Measurements from ENCODE around the gene NACC1.

The NACC1 gene

GRCh38 chr19:13089139-13089856, 28.8 kb upstream of the NACC1 start:
- no peak for DNase-seq

- no peak for DNase-seq
These were observed 28.1 kb upstream of the NACC1 start for GRCh38 chr19:13089857-13090507.

- DNase-seq: no peak
These were observed 27.4 kb upstream of the NACC1 start for GRCh38 chr19:13090511-13091231.

DNA sequence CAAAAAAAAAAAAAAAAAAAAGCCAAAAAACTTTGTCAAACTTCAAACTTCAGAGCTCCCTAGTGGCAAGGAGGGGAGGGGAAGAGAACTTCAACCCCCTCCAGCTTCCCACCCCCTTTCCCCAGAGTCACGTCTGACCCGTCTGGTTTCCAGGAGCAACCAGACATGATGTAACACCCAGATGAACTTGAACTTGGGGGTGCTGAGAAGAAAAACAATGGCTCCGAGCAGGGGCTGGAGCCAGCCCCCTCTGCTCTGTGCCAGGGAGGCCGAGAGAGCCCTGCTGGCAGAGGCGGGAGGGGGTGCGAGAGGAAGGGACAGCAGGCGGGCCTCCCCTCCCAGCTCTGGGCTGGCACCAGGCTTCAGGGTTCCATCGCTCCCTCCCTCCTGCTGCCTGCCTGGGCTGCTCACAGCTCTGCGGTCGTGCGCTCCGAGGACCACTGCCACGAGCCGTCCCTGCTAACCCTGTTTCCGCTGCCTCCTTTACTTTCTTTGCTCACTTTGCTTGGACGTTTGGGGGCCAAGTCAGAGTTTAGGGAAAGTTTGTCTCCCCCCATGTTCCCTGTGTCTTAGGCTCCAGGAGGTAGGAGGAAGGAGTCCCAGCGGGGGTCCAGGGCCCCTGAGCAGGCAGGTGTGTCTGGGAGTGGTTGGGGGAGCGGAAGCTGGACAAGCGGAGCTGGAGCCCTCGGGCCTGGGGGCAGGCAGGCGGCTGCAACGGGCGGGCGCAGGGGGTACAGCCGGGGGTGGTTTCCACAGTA, 26.5 kb upstream of the NACC1 start:
- no peak for DNase-seq

DNA sequence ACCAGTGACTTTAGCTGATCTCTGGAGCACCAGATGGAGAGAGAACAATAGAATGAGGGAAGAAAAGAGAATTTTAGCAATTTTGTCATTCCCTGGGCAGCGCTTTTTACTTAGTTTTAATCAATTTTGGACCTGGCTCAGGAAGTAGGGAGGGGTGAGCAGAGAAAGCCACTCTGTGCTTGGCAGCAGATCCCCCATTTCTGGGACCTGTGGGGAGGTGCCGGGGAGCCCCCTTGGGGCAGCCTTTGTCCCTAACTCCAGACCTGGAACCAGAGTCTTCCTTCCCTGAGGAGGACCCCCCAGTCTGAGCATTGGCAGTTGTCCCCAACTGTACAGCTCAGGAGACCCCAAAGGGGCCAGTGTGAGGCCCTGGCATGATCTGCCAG, 25.9 kb upstream of the NACC1 start:
- no peak for DNase-seq

GRCh38 chr19:13092606-13093235, 25.3 kb upstream of the NACC1 start:
- no peak for DNase-seq

DNA sequence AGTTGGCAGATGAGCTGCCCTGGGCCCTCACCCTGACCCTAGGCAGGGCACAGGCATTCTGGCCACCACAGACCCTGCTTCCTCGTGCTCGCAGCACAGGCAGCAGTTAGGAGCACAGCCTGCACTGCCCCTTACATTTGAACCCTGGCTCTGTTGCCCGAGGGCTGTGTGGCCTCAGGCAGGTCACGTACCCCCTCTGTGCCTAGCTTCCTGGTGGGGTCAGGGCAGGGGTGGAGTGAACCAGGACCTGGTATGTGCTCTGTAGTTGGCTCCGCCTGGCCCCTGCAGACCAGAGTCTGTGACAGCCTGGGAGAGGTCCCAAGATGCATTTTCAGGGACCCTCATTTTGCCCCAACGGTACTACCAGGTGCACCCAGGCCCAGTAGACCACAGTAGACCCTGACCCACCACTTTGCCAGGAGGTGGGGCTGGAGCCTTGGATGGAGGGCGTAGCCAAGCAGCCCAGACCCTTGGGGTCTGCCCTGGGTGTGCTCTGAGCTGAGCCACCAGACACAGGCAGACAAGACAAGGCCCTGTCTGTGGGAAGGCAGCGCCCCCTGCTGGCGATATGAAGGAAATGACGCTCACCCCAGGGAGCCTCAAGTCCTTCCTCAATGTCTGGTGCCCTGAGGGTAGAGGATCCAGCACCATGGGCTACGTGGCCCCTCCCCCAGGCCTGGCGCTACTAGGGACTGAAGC, 24.5 kb upstream of the NACC1 start:
- peak; percentile 23 for DNase-seq

DNA sequence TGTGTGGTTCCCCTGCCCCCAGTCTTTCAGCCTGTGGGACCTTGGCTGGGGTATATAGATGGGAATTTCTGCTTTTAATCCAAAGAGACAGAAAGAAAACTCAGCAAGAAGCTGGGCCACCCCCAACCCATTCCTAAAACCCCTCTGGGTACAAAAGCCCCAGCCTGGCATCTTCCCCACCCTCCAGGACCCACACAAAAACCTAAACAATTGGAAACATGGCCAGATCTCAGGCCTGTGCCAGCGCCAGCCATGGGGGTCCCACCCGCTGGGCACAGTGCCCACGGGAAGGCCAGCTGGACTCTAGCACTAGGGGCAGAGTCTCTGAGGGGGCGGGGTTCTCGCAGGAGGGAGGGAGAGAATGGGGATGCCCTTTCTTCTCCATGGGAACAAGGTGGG, 24.0 kb upstream of the NACC1 start:
- DNase-seq: no peak

GRCh38 chr19:13094771-13095392, 23.2 kb upstream of the NACC1 start:
- DNase-seq: no peak

- DNase-seq: no peak
These were observed 22.7 kb upstream of the NACC1 start for GRCh38 chr19:13095393-13095784.

DNA sequence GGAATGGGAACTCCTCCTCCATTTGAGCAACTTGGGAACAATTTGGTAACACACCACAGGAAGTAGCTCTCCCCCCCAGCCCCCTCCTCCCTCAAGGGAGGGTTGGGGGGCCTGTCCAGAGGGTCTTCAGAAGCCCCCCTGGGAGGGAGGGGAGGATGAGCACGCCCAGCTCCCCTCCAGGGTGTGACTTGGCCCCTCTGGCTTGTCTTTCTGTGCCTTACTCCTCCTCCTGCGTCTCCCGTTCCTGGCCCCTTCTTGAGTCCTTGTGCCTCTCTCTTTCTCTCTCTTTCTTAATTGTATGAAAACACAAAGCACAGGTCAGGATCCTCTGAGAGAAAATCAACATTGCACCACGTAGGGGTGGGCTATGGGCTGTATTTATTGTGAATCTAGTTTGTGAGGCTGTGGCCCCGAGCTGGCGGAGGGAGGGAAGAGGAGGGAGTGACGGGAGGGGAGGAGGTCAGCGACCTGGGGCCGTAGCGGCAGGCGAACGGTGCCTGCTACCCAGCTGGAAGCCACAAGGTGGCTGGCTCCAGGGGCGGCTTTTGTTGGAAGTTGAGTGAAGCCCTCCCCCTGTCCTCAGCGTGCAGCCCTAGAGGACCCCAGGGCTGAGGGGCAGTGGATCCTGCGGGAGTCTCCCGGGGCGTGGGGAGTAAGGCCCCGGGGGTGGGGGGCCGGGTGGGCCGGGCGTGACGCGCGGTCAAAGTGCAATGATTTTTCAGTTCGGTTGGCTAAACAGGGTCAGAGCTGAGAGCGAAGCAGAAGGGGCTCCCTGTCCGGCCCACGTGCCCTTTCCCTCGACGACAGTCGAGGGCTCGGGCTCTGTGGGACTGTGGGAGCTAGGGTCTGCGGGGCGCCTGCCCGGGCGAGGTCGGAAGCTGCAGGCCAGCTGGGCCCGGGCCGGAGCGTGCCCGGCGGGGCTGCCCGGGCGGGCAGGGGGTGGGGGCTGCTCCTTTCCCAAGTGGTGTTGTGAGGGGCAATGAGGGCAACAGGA, 21.8 kb upstream of the NACC1 start:
- DNase-seq: no peak

GRCh38 chr19:13097033-13097462, 21.0 kb upstream of the NACC1 start:
- no peak for DNase-seq

DNA sequence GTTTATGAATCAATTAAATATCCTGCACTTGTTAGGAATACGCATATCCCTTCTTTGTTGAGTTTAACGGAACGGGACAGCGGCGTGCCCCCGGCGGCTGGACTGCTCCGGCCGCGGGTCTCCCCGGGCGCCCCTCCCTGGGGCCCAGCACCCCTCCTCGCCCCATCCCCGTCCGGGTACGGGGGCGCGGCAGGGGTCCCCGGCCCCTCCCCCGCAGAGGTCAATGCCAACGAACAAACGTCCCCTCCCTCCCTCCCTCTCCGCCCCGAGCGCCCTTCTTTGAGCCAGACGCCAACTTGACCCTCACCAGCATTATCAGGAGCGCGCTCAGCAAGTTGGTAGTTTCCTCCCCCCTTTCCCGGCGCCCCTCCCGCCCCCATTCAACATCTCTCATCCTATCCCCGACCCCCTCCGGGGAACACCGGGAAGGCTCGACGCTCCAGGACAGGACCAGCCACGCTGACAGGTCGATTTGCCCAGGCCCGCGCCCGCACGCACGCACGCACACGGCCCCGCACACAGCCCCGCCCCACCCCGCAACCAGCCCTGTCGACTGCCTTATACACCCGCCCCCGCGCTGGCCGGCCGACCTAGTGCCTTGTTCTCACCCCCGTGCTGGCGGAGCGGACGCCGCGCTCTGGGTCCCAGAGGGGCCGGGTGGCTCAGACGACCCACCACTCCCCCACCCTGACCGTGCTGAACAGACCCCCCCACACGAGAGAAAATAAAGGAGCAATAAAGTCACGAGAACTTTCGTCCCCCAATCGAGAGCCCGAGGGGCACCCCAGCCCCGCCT, 20.4 kb upstream of the NACC1 start:
- DNase-seq: no peak

- no peak for DNase-seq
These were observed 19.6 kb upstream of the NACC1 start for GRCh38 chr19:13098277-13099072.

DNA sequence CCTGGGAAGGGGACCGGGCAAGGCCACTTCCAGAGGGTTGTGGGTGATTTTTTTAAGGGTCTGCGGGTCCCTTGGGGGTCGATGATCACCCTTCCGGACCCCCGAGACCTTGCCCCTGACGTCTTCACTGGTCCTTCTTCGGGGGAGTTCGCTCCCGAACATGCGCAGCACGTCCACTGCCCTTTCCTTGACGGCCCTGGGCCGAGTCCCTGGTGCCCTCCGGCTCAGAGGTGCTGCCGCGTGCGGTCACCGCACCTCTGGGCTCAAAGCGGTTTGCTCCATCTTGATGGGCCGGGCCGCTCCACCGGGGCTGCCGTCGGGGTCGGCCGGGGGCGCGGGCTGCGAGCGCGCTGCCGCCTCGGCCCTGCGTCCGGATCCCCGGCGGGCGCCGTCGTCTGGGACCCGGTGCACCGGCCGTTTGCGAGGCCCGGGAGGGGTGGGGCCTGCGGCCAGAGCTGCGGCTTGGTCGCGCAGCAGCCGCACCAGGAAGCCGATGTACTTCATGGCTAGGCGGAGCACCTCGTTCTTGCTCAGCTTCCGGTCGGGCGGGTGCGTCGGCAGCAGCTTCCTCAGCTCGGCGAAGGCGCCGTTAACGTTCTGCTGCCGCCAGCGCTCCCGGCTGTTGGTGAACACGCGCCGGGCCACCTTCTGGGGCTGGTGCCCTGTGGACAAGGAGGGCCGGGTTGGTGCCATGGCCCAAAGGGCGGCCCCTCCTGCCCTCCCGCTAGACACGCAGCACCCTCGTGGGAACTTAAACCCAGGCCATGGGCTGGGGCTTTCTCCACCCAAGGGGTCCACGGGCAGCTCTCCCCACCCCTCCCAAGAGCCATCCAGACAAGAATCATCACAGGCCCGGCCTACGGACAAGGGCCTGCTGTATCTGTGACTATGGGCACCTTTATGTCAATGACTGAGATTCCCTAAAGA, 18.7 kb upstream of the NACC1 start:
- no peak for DNase-seq

DNA sequence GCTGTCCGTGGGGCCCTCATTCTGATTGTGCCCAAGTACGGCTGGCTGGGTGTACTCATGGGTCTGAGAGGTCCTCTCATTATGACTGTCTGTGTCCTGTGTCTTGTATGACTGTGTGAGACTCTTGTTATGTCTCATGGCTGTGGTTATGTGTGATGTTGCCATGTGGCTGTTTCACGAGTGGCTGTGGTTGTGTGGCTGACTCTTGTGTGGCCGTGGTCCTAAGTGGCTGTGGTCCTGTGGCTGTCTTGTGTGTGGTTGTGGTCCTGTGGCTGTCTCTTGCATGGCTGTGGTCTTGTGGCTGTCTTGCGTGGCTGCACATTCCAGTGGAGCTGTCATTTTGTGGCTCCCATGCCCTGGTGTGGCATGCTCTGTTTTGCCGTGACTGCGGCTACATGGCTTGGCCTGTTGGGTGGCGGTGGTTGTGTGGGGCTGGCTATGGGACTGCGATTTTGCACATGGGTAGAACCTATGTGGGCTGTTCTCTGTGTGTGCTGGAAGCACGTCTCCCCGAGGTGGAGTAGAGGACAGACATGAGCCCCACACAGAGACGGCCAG, 18.0 kb upstream of the NACC1 start:
- no peak for DNase-seq

All from NCI-H1436 treated with DMSO at 0.1 percent for 48 hours (cell line).